OCI-LY7 (cell line): ENCODE measurements around the gene PIGP. TPM values are rescaled to one million over a fixed set of nuclear protein-coding genes. Genes with fewer than 3 reads are reported as not detected.

ENCODE experiments used
- small RNA-seq: library from RNA; depleted of rRNA; stranded (forward); fragments of <200 nt; gene quantifications from one replicate; pipeline ENCODE3, GENCODE V24; 2014
- total RNA-seq, 2 experiments: library from RNA; depleted of rRNA in 1 of 2; stranded (reverse); fragments of >200 nt in 1 of 2; shearing (Covaris generic) in 1 of 2; gene quantifications; 2 replicates each; pipeline ENCODE4 v1.2.3, GENCODE V29; 2014 to 2022

Gene PIGP
- total RNA-seq, 2 experiments from 2014 or later, result 7.4 to 35.4 TPM

Small RNA genes lying within 50 kb of the gene (small RNA-seq; reads per million reads assigned to genes)
- not detected for gene RNU6-696P

Other genes starting within 250 kb of the PIGP start
- 12.0 and 13.7 TPM in 2 replicates for gene HLCS, start 106.4 kb downstream of the PIGP start, total RNA-seq (2014; rRNA removed; shearing (Covaris generic))
- gene HLCS, start 106.4 kb downstream of the PIGP start, total RNA-seq (2022), result 20.9 and 24.2 TPM in 2 replicates
- not detected in 2 replicates for gene RIPPLY3, start 66.4 kb downstream of the PIGP start, total RNA-seq (2014; rRNA removed; shearing (Covaris generic))
- not detected in 2 replicates for gene RIPPLY3, start 66.4 kb downstream of the PIGP start, total RNA-seq (2022)
- gene TTC3, start 183 bp upstream of the PIGP start, total RNA-seq (2014; rRNA removed; shearing (Covaris generic)), result 73.5 and 92.1 TPM in 2 replicates
- 86.4 and 90.0 TPM in 2 replicates for gene TTC3, start 183 bp upstream of the PIGP start, total RNA-seq (2022)
- 33.0 and 39.7 TPM in 2 replicates for gene VPS26C, start 194.3 kb upstream of the PIGP start, total RNA-seq (2014; rRNA removed; shearing (Covaris generic))
- gene VPS26C, start 194.3 kb upstream of the PIGP start, total RNA-seq (2022), result 43.3 and 46.7 TPM in 2 replicates